Vagina (tissue), 2 donors: ENCODE measurements around the gene STARD10.

Source experiments
- CTCF ChIP-seq, 3 experiments: fragments of 450-650 bp in 2 of 3; fragments of 200-600 bp in 1 of 3; sonication (generic) in 1 of 3; IDR thresholded peaks; one replicate each; pipeline ENCODE4 v1.5.1; 2017 to 2019; ENCODE audit warnings: antibody characterized with exemption in 3 of 3, mild to moderate bottlenecking in 2 of 3, moderate library complexity in 2 of 3
- POLR2A ChIP-seq, 2 donors: fragments of 450-650 bp; IDR thresholded peaks; one replicate each; pipeline ENCODE4 v1.6.1; 2017; ENCODE audit warnings: antibody characterized with exemption in 2 of 2, mild to moderate bottlenecking in 2 of 2, moderate library complexity in 2 of 2

GRCh38 chr11:72732329-72732728, 61.5 kb downstream of the STARD10 start:
- no peak for TF ChIP-seq CTCF (IDR thresholded peaks at IDR 0.05)
- TF ChIP-seq POLR2A (IDR thresholded peaks at IDR 0.05), result no peak
